ENCODE results near the gene PPP1R15B. TPM values are rescaled to one million over a fixed set of nuclear protein-coding genes. Genes with fewer than 3 reads are reported as not detected.

The PPP1R15B gene
- total RNA-seq, 2 experiments from 2014 or later, result 171 to 179 TPM

- Mint-ChIP-seq H3K4me1 (ENCODE audit: low read depth) (peaks cover 5% of the 10 kb centered on the region), H3K27ac (no peak overlapping the region), H3K9me3 (no peaks in the 10 kb centered on the region), H3K36me3 (ENCODE audit: low read depth) (no peaks in the 10 kb centered on the region), H3K4me3 (no peak overlapping the region), H3K27me3 (peaks cover 9% of the 10 kb centered on the region)
- H3K36me3 ChIP-seq (ENCODE audit: insufficient read depth, low read length), result no peaks in the 10 kb centered on the region
- peaks cover 0 to 5% of the 10 kb centered on the region in 2 experiments for H3K9me3 ChIP-seq (ENCODE audit: control insufficient read depth in 1 of 2, insufficient read depth in 1 of 2, low read length in 2 of 2)
- TF ChIP-seq, protein P1, sequence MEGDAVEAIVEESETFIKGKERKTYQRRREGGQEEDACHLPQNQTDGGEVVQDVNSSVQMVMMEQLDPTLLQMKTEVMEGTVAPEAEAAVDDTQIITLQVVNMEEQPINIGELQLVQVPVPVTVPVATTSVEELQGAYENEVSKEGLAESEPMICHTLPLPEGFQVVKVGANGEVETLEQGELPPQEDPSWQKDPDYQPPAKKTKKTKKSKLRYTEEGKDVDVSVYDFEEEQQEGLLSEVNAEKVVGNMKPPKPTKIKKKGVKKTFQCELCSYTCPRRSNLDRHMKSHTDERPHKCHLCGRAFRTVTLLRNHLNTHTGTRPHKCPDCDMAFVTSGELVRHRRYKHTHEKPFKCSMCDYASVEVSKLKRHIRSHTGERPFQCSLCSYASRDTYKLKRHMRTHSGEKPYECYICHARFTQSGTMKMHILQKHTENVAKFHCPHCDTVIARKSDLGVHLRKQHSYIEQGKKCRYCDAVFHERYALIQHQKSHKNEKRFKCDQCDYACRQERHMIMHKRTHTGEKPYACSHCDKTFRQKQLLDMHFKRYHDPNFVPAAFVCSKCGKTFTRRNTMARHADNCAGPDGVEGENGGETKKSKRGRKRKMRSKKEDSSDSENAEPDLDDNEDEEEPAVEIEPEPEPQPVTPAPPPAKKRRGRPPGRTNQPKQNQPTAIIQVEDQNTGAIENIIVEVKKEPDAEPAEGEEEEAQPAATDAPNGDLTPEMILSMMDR (IDR thresholded peaks at IDR 0.05), result no peak
- ChIA-PET POLR2A (no interaction called here), CTCF (interaction anchor here (1.4 kb wide), 1 partner anchor 38 kb away, joined by 5 read pairs; no protein-coding TSS in a partner anchor)
- no peak for DNase-seq
- intact Hi-C loops (cut with DNase I, micrococcal nuclease), result loop anchor here (5.0 to 10.0 kb wide), 3 partner anchors 153 to 856 kb away; partner anchors contain the start of gene SNRPE (in 2 of the 2)
- no peak overlapping the region for H3K27ac ChIP-seq (ENCODE audit: low read depth in 1 of 2, low read length in 2 of 2)
- H3K4me3 ChIP-seq (ENCODE audit: low read length), result no peak overlapping the region
- no peak for ATAC-seq (ENCODE audit: poor library complexity)
- peaks cover 0 to 5% of the 10 kb centered on the region in 2 experiments for H3K27me3 ChIP-seq (ENCODE audit: control insufficient read depth in 1 of 2, insufficient read depth in 2 of 2, low read length in 2 of 2)
- H3K4me1 ChIP-seq (ENCODE audit: insufficient read depth, low read length), result peaks cover 20% of the 10 kb centered on the region
Observed at GRCh38 chr1:204360314-204360713, 51.3 kb downstream of the PPP1R15B start.

DNA sequence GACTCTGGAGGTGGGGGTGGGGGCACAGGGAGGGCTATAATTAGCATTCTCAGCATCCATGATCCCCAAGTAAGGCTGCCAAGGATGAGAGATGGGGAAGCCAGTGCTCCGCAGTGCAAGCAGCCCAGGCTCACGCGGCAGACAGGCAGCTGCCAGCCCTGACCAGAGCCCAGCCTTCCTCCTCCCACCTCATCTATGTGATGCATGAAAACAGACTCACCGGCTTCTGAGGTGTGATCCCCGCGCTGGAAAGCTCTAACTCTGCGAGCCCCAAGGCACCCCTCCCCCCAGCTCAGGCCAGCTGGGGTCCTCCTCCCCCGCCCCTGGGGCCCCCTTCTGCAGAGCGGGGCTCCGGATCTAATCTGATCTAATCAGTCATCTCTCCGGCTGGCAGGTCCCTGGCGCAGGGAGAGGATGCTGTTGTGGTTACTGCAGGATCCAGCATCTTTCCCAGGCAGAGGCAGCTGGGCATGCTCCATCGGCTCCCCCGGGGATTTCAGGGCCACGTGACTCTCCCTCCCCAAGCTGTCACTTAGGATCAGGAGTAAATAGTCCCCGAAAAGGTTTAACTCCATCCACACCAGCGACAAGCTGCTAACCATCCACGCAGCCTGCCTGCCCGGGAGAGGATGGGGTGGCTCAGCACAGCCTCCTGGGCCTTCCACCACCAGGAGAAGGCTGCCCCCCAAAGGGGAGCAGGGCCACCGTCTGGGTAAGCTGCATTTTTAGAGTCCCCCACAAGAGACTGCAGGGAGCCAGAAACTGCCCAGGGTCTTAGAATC, 52.0 kb downstream of the PPP1R15B start, which contains the start of gene PLEKHA6:
Gene PLEKHA6, minus strand, starts transcription at position 456 of the 782 bp plus-strand sequence. CDS start 86,202 bp downstream, outside the sequence.
- peaks cover 9% of the 10 kb centered on the region for H3K27me3 Mint-ChIP-seq
- POLR2A ChIA-PET, result no interaction called here
- peaks cover 5% of the 10 kb centered on the region for H3K4me1 Mint-ChIP-seq (ENCODE audit: low read depth)
- H3K36me3 Mint-ChIP-seq (ENCODE audit: low read depth), result no peaks in the 10 kb centered on the region
- intact Hi-C loops (cut with DNase I, micrococcal nuclease), result loop anchor here (5.0 to 10.0 kb wide), 3 partner anchors 152 to 855 kb away; partner anchors contain the start of gene SNRPE (in 2 of the 2)
- H3K27ac Mint-ChIP-seq, result no peak within 1 kb of the TSS
- no peak within 1 kb of the TSS for H3K4me3 Mint-ChIP-seq
- Histone ChIP-seq H3K27me3 (ENCODE audit: control insufficient read depth in 1 of 2, insufficient read depth in 2 of 2, low read length in 2 of 2) (peaks cover 0 to 5% of the 10 kb centered on the region in 2 experiments), H3K9me3 (ENCODE audit: control insufficient read depth in 1 of 2, insufficient read depth in 1 of 2, low read length in 2 of 2) (peaks cover 0 to 5% of the 10 kb centered on the region in 2 experiments), H3K27ac (ENCODE audit: low read depth in 1 of 2, low read length in 2 of 2) (no peak within 1 kb of the TSS), H3K36me3 (ENCODE audit: insufficient read depth, low read length) (no peaks in the 10 kb centered on the region), H3K4me3 (ENCODE audit: low read length) (no peak within 1 kb of the TSS), H3K4me1 (ENCODE audit: insufficient read depth, low read length) (peaks cover 20% of the 10 kb centered on the region)
- ATAC-seq (ENCODE audit: poor library complexity) (no peak), DNase-seq (no peak)
- CTCF ChIA-PET, result no interaction called here
- TF ChIP-seq, protein P1 (IDR thresholded peaks at IDR 0.05), result no peak
- no peaks in the 10 kb centered on the region for H3K9me3 Mint-ChIP-seq

DNA sequence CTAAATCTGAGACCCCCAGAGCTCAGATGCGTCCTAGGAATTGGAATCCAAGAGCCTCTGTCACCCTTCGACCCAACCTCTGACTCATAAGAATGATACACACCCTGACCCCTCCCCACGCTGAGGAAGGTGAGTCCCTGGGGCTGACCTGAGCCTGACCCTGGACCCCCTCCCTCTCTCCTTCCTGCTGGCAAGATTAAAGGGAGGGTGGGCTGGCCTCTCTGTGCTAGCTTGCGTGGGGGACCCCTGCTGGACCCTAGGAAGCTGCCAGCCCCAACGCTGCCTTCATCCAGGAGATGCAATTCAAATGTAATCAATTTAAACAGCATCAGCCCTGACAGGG, 52.5 kb downstream of the PPP1R15B start:
- Mint-ChIP-seq H3K36me3 (ENCODE audit: low read depth) (no peaks in the 10 kb centered on the region), H3K4me1 (ENCODE audit: low read depth) (peaks cover 5% of the 10 kb centered on the region), H3K27me3 (peaks cover 9% of the 10 kb centered on the region), H3K4me3 (no peak overlapping the region), H3K27ac (no peak overlapping the region), H3K9me3 (no peaks in the 10 kb centered on the region)
- Histone ChIP-seq H3K36me3 (ENCODE audit: insufficient read depth, low read length) (no peaks in the 10 kb centered on the region), H3K27me3 (ENCODE audit: control insufficient read depth in 1 of 2, insufficient read depth in 2 of 2, low read length in 2 of 2) (peaks cover 0 to 5% of the 10 kb centered on the region in 2 experiments), H3K4me3 (ENCODE audit: low read length) (no peak overlapping the region), H3K27ac (ENCODE audit: low read depth in 1 of 2, low read length in 2 of 2) (no peak overlapping the region), H3K4me1 (ENCODE audit: insufficient read depth, low read length) (peaks cover 18% of the 10 kb centered on the region), H3K9me3 (ENCODE audit: control insufficient read depth in 1 of 2, insufficient read depth in 1 of 2, low read length in 2 of 2) (peaks cover 0 to 5% of the 10 kb centered on the region in 2 experiments)
- ChIA-PET CTCF (no interaction called here), POLR2A (no interaction called here)
- ATAC-seq (ENCODE audit: poor library complexity) (no peak), DNase-seq (no peak)
- intact Hi-C loops (cut with DNase I, micrococcal nuclease), result no loop called here
- TF ChIP-seq, protein P1 (IDR thresholded peaks at IDR 0.05), result no peak

Data from CD4-positive, alpha-beta T cell (primary cell).